KMS-11 (cell line): ENCODE data around the gene HS3ST3A1.

Experiments used
- H2AFZ ChIP-seq: fragments of 200-600 bp; sonication (generic); 2 replicates; pipeline ENCODE4 v1.6.1; 2016; ENCODE audit warnings: antibody characterized with exemption, mixed run types, low read depth
- H3K27ac ChIP-seq: fragments of 200-600 bp; sonication (generic); 2 replicates; pipeline ENCODE4 v1.6.1; 2016; ENCODE audit warnings: mild to moderate bottlenecking, mixed run types
- H3K27me3 ChIP-seq: fragments of 200-600 bp; sonication (generic); 2 replicates; pipeline ENCODE4 v1.6.1; 2017; ENCODE audit warnings: mild to moderate bottlenecking, low read depth, mixed run types, moderate library complexity; ENCODE audit not compliant: insufficient read depth
- H3K36me3 ChIP-seq: fragments of 200-600 bp; sonication (generic); 2 replicates; pipeline ENCODE4 v1.6.1; 2017; ENCODE audit warnings: mild to moderate bottlenecking, mixed run types; ENCODE audit not compliant: insufficient read depth
- H3K4me1 ChIP-seq: fragments of 200-600 bp; sonication (generic); 2 replicates; pipeline ENCODE4 v1.6.1; 2016; ENCODE audit warnings: mild to moderate bottlenecking, low read depth, mixed run types; ENCODE audit not compliant: poor library complexity, severe bottlenecking
- H3K4me2 ChIP-seq: fragments of 200-600 bp; sonication (generic); 2 replicates; pipeline ENCODE4 v1.7.0; 2016; ENCODE audit warnings: mild to moderate bottlenecking, mixed run types
- H3K4me3 ChIP-seq: fragments of 200-600 bp; sonication (generic); IDR thresholded peaks from 2 replicates; pipeline ENCODE4 v1.6.1; 2017; ENCODE audit warnings: low read depth, low read length, mixed read lengths; ENCODE audit not compliant: insufficient read depth
- H3K79me2 ChIP-seq: fragments of 200-600 bp; sonication (generic); 2 replicates; pipeline ENCODE4 v1.6.1; 2016; ENCODE audit warnings: low read depth, mixed run types; ENCODE audit not compliant: insufficient read depth
- H3K9ac ChIP-seq: fragments of 200-600 bp; sonication (generic); 2 replicates; pipeline ENCODE4 v1.6.1; 2016; ENCODE audit warnings: mild to moderate bottlenecking, mixed run types
- H4K20me1 ChIP-seq: fragments of 200-600 bp; sonication (generic); 2 replicates; pipeline ENCODE4 v1.6.1; 2016; ENCODE audit warnings: mild to moderate bottlenecking, mixed run types; ENCODE audit not compliant: insufficient read depth
- TF ChIP-seq, protein P1 (sequence below): fragments of 200-600 bp; sonication (generic); conservative IDR thresholded peaks from 2 replicates; pipeline ENCODE4 v1.6.1; 2017; ENCODE audit warnings: low read depth, mild to moderate bottlenecking, antibody characterized with exemption, low read length, moderate library complexity, mixed read lengths

The HS3ST3A1 gene

DNA sequence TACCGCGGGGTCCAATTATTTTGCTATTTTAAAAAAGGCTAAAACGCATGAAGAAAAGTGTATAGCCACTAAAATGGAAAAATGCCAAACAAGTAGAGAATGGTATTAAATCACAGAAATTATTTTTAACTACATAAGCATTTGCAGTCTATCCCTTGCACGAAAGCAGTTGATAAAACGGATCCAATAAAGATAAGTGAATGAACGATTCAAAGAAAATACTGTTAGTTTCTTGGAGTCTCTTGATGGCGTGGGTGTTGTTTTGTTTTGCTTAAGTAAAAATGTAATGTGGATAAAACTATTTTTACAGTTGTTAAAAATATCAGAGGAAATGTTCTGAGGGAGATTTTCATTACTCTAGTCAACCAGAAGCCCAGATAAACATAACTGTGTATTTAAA is 9.3 kb downstream of the HS3ST3A1 start:
- Histone ChIP-seq H3K4me3 (no peak overlapping the region), H4K20me1 (no peaks in the 10 kb centered on the region), H3K36me3 (no peaks in the 10 kb centered on the region), H3K79me2 (no peaks in the 10 kb centered on the region), H3K9ac (no peak overlapping the region), H3K4me1 (no peaks in the 10 kb centered on the region), H3K27ac (no peak overlapping the region), H2AFZ (no peak overlapping the region), H3K27me3 (no peaks in the 10 kb centered on the region), H3K4me2 (no peak overlapping the region)
- TF ChIP-seq, protein P1, sequence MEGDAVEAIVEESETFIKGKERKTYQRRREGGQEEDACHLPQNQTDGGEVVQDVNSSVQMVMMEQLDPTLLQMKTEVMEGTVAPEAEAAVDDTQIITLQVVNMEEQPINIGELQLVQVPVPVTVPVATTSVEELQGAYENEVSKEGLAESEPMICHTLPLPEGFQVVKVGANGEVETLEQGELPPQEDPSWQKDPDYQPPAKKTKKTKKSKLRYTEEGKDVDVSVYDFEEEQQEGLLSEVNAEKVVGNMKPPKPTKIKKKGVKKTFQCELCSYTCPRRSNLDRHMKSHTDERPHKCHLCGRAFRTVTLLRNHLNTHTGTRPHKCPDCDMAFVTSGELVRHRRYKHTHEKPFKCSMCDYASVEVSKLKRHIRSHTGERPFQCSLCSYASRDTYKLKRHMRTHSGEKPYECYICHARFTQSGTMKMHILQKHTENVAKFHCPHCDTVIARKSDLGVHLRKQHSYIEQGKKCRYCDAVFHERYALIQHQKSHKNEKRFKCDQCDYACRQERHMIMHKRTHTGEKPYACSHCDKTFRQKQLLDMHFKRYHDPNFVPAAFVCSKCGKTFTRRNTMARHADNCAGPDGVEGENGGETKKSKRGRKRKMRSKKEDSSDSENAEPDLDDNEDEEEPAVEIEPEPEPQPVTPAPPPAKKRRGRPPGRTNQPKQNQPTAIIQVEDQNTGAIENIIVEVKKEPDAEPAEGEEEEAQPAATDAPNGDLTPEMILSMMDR = no peak

DNA sequence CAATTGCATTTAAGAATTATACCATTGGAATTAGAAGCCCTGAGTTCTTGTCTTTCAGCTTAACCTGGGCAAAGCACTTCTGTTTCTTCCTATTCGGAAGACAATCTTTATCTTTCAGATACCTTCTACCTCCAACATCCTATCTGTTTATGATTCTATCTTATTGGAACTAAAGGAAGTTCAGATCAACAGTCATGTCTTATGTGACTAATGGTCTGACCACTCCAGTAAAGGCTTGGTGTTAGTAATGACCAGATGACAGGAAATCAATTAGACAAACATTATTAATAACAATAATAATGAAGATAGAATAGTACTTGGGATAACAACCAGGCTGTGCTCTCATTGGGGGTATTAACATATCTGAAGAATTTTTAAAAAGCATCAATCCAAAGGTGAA is 11.3 kb downstream of the HS3ST3A1 start:
- no peaks in the 10 kb centered on the region for H3K36me3 ChIP-seq
- no peak overlapping the region for H2AFZ ChIP-seq
- H3K79me2 ChIP-seq = no peaks in the 10 kb centered on the region
- H3K4me2 ChIP-seq = no peak overlapping the region
- TF ChIP-seq, protein P1 = no peak
- H3K9ac ChIP-seq = no peak overlapping the region
- H3K27me3 ChIP-seq = no peaks in the 10 kb centered on the region
- H3K4me3 ChIP-seq = no peak overlapping the region
- no peaks in the 10 kb centered on the region for H3K4me1 ChIP-seq
- H3K27ac ChIP-seq = no peak overlapping the region
- H4K20me1 ChIP-seq = no peaks in the 10 kb centered on the region

DNA sequence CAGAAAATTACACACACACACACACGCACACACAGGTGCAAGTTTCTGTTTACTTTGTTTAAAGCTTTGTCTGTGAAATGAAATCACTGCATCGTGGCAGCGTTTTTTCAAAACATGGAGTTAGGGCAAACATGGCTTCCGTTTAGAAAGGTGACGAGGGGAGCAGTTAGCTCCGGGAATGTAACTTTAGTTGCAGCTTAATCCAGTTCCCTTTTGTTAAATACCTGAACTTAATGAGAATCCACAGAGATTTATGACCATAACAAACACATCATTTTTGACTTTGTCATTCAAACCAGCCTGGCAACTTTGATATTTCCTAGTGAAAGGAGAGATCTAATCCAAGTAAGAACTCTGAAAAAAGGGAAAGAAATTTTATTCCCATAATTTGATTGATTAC is 12.1 kb downstream of the HS3ST3A1 start:
- no peaks in the 10 kb centered on the region for H3K79me2 ChIP-seq
- H3K4me3 ChIP-seq = no peak overlapping the region
- no peaks in the 10 kb centered on the region for H3K4me1 ChIP-seq
- H4K20me1 ChIP-seq = no peaks in the 10 kb centered on the region
- TF ChIP-seq, protein P1 = no peak
- H2AFZ ChIP-seq = no peak overlapping the region
- H3K36me3 ChIP-seq = no peaks in the 10 kb centered on the region
- no peaks in the 10 kb centered on the region for H3K27me3 ChIP-seq
- H3K27ac ChIP-seq = no peak overlapping the region
- H3K9ac ChIP-seq = no peak overlapping the region
- no peak overlapping the region for H3K4me2 ChIP-seq

DNA sequence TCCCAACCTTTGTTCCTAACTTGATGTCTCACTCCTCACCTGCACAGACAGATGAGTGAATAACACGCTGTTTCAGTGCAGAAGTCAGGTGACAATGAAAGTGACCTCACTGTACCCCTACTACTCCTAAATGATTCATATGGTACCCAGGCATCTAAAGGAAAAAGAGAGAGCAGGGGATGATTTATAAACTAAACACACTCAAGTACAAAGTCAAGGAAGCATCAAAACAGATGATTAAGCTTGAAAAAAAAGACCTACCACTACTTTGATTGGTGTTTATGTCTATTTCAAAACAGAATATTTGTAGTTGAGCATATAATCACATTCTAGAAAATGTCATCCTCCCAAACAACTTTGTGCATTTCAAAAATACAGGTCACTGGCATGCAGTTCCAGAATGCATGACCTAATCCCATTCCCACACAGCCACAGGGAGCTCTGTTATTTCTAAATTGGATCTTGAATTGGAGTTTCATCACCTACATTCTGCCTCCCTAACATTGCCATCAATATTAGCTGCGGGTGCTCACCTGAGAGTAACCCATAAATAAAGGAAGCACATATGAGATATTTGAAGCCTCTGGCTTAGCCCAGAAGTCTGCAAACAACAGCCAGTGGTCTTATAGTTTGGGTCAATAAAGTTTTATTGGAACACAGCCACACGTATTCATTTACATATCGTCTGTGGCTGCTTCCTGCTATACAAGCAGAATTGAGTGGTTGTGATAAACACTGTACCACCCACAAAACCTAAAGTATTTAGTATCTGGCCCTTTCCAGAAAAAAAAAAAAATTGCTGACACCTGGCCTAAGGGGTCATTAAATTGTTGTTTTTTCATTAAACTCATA is 14.0 kb downstream of the HS3ST3A1 start:
- no peak overlapping the region for H3K27ac ChIP-seq
- no peak overlapping the region for H3K9ac ChIP-seq
- no peak overlapping the region for H3K4me2 ChIP-seq
- no peaks in the 10 kb centered on the region for H3K4me1 ChIP-seq
- no peak overlapping the region for H3K4me3 ChIP-seq
- H3K79me2 ChIP-seq = no peaks in the 10 kb centered on the region
- H4K20me1 ChIP-seq = no peaks in the 10 kb centered on the region
- TF ChIP-seq, protein P1 = no peak
- no peak overlapping the region for H2AFZ ChIP-seq
- H3K36me3 ChIP-seq = no peaks in the 10 kb centered on the region
- no peaks in the 10 kb centered on the region for H3K27me3 ChIP-seq
